Measurements from ENCODE around the gene DDA1. TPM values are rescaled to one million over a fixed set of nuclear protein-coding genes. Genes with fewer than 3 reads are reported as not detected.

Gene DDA1
- total and polyA plus RNA-seq, 9 of the 15 experiments (the other 6 are each of a cell fraction or from before 2014, with no cell fraction given): 1.4 to 83.8 (median 33.8) TPM

GRCh38 chr19:17282488-17283125, 26.8 kb upstream of the DDA1 start (continued):
- TF ChIP-seq ZNF561 (CRISPR knock-in tag; conservative IDR thresholded peaks at IDR 0.05): no peak
- TF ChIP-seq U2AF2 (optimal IDR thresholded peaks at IDR 0.05; ENCODE audit: low read depth, low read length): no peak
- TF ChIP-seq NBN (IDR thresholded peaks at IDR 0.05; ENCODE audit: low read depth): no peak
- TF ChIP-seq, protein P1, sequence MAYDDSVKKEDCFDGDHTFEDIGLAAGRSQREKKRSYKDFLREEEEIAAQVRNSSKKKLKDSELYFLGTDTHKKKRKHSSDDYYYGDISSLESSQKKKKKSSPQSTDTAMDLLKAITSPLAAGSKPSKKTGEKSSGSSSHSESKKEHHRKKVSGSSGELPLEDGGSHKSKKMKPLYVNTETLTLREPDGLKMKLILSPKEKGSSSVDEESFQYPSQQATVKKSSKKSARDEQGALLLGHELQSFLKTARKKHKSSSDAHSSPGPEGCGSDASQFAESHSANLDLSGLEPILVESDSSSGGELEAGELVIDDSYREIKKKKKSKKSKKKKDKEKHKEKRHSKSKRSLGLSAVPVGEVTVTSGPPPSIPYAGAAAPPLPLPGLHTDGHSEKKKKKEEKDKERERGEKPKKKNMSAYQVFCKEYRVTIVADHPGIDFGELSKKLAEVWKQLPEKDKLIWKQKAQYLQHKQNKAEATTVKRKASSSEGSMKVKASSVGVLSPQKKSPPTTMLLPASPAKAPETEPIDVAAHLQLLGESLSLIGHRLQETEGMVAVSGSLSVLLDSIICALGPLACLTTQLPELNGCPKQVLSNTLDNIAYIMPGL (CRISPR knock-in tag; IDR thresholded peaks at IDR 0.05): peak; percentile 82
- no peak for TF ChIP-seq NFRKB (IDR thresholded peaks at IDR 0.05; ENCODE audit: low read depth)
- TF ChIP-seq TAL1 (IDR thresholded peaks at IDR 0.05): no peak
- no peak for TF ChIP-seq GTF2F1 (IDR thresholded peaks at IDR 0.05; ENCODE audit: low read depth, low read length)
- 0 out of 4 replicates have a peak, but pooled peaks of 1 of the 2 experiments have one; percentile 24 for TF ChIP-seq KDM1A (IDR thresholded peaks at IDR 0.05)
- TF ChIP-seq CAMTA2 (CRISPR knock-in tag; conservative IDR thresholded peaks at IDR 0.05): 0 out of 2 replicates have a peak, but pooled peaks have one; percentile 25
- TF ChIP-seq E2F8 (IDR thresholded peaks at IDR 0.05; ENCODE audit: low read depth, partially characterized antibody): no peak
- TF ChIP-seq RB1 (IDR thresholded peaks at IDR 0.05; ENCODE audit: low read depth): peak; percentile 84
- no peak for TF ChIP-seq NFYB (IDR thresholded peaks at IDR 0.05; ENCODE audit: extremely low read depth, insufficient read length)
- no peak for TF ChIP-seq ILF3 (IDR thresholded peaks at IDR 0.05; ENCODE audit: borderline replicate concordance)
- TF ChIP-seq ZNF316 (IDR thresholded peaks at IDR 0.05): no peak
- TF ChIP-seq MYC (IDR thresholded peaks at IDR 0.05; ENCODE audit: low read depth, low read length): 0 out of 2 replicates have a peak, but pooled peaks have one; percentile 39
- TF ChIP-seq MYC (CRISPR knock-in tag; IDR thresholded peaks at IDR 0.05; ENCODE audit: borderline replicate concordance, low read depth): no peak
- TF ChIP-seq, protein P2, sequence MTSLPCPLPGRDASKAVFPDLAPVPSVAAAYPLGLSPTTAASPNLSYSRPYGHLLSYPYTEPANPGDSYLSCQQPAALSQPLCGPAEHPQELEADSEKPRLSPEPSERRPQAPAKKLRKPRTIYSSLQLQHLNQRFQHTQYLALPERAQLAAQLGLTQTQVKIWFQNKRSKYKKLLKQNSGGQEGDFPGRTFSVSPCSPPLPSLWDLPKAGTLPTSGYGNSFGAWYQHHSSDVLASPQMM (CRISPR knock-in tag; IDR thresholded peaks at IDR 0.05): no peak
- TF ChIP-seq, protein P3, sequence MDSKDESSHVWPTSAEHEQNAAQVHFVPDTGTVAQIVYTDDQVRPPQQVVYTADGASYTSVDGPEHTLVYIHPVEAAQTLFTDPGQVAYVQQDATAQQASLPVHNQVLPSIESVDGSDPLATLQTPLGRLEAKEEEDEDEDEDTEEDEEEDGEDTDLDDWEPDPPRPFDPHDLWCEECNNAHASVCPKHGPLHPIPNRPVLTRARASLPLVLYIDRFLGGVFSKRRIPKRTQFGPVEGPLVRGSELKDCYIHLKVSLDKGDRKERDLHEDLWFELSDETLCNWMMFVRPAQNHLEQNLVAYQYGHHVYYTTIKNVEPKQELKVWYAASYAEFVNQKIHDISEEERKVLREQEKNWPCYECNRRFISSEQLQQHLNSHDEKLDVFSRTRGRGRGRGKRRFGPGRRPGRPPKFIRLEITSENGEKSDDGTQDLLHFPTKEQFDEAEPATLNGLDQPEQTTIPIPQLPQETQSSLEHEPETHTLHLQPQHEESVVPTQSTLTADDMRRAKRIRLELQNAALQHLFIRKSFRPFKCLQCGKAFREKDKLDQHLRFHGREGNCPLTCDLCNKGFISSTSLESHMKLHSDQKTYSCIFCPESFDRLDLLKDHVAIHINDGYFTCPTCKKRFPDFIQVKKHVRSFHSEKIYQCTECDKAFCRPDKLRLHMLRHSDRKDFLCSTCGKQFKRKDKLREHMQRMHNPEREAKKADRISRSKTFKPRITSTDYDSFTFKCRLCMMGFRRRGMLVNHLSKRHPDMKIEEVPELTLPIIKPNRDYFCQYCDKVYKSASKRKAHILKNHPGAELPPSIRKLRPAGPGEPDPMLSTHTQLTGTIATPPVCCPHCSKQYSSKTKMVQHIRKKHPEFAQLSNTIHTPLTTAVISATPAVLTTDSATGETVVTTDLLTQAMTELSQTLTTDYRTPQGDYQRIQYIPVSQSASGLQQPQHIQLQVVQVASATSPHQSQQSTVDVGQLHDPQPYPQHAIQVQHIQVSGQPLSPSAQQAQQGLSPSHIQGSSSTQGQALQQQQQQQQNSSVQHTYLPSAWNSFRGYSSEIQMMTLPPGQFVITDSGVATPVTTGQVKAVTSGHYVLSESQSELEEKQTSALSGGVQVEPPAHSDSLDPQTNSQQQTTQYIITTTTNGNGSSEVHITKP (IDR thresholded peaks at IDR 0.05; ENCODE audit: partially characterized antibody): peak; percentile 46
- no peak for TF ChIP-seq ZNF23 (CRISPR knock-in tag; IDR thresholded peaks at IDR 0.05)
- no peak for TF ChIP-seq THRAP3 (IDR thresholded peaks at IDR 0.05; ENCODE audit: borderline replicate concordance)
- TF ChIP-seq RHOXF2B (CRISPR knock-in tag; conservative IDR thresholded peaks at IDR 0.05): no peak
- TF ChIP-seq ZNF717 (CRISPR knock-in tag; IDR thresholded peaks at IDR 0.05): no peak

All from K562 (cell line).